HG02763 (cell line): Measurements from ENCODE around the gene TSTD2.

Source experiments
- ATAC-seq: cut with Tn5 transposase; IDR thresholded peaks from one replicate; pipeline ENCODE4 v1.9.1; 2021; ENCODE audit warnings: mild to moderate bottlenecking, moderate library complexity; ENCODE audit not compliant: unreplicated experiment

The TSTD2 gene

DNA sequence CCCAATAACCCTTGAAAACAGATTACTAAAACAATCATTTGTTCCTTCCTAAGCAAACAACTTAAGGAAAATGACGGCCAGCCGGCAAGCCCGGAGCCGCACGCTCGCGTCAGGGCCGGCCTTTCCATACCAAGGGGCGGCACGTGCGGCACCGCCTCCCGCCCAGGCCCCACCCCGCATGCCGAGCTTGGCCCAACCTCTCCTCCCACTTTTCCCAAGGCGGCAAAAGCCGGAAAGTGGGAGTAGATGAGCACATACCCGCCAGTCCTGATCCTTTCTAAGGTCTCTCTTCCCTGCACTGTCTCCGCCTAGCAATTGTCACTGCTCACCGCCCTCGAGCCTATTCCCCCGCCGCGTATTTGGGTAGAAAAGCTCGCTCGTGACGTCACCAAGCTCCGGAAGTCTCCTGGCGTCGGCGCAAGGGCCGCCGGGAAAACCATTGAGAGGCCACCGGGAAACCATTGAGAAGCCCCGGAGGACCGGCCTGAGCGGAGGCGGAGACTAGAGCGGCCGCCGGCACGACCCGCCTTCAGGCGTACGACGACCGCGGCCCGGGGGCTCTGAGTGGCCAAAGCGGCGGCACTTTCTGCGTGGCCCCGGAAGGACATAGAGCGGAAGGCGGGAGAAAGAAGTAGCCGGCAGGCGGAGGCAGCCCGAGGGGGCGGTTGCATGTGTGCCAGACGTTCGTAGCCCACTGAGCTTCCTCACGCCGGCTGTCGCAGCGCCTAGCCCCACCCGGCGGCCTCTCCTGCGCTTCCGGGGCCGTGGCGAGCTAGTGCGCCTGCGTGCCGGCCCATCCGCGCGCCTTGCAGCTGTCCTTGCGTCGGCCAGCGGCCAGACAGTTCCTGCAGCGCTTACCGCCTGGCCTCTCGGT, at the start of gene TSTD2, which contains the start of gene NCBP1:
Gene TSTD2 (minus strand): TSS at position 384 of the 874 bp plus-strand sequence. CDS start 5,806 bp downstream, outside the sequence.
Gene NCBP1 (plus strand): TSS at position 837 of the 874 bp plus-strand sequence. CDS start 61 bp downstream, outside the sequence.
- peak; percentile 88 for ATAC-seq

DNA sequence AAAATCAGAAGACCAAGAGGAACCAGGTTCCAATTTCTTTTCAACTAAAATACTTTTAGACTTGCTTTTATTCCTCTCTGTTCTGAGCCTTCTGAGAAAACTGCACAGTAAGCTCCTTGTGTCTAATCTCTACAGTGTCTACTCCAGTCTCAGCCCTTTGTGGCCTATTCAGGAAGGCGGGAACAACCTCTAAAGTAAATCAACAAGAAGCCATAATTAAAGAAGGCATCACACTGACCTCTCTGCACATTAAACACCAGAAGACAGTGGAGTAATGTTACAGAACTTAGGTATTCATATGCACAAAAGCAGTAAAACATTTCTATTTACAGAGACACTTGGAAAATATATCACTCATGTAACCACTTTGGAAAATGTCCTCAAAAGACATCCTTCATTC, 49.1 kb upstream of the TSTD2 start:
- no peak for ATAC-seq

DNA sequence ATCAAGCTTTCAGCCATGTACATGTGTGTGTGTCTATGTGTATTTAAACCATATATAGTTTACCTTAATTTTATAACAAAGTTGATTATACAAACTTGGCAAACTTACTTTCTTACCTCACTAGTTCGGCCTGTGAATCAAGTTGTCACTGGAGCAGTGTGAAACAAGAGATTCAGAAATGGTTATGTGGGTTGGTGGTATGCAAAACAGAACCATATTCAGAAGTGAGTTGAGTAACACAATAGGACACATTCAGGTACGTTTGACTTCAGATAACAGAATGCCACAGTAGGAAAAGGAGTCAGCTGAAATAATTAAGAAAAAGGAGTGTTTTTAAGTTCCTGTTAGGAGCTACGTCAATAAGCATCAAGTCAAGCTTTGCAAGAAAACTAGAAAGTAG, 42.5 kb upstream of the TSTD2 start:
- peak; percentile 66 for ATAC-seq

DNA sequence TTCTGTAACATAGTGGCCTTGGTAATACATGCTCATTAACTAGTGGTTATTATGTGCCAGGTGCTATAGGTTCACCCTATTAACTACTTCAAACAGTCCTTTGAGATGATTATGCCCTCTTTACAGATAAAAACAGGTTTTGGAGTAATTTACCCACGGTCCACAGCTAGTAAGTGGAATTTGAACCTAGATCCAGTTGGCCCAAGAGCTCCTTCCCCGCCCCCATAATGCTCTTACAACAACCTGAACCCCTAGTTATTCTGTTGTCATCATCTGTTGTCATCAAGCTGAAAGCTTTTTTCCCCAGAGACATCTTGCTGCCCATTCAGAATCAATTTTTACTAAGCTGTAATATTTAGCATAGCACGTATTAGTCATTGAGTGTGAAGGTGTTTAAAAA, 40.8 kb upstream of the TSTD2 start:
- no peak for ATAC-seq

DNA sequence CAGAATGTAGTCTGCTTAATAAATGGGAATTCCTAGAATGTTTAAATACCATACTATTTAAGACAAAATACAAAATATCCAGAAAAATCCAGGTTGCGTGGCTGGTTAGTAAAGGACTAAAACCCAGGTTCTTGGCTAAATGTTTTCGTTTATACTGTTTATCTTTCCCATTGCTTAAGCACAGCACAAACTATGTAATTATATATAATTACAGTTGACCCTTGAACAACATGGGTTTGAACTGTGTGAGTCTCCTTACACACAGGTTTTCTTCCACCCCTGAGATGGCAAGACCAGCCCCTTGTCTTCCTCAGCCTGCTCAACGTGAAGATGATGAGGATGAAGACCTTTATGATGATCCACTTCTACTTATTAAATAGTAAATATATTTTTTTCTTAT, 39.2 kb upstream of the TSTD2 start:
- no peak for ATAC-seq

DNA sequence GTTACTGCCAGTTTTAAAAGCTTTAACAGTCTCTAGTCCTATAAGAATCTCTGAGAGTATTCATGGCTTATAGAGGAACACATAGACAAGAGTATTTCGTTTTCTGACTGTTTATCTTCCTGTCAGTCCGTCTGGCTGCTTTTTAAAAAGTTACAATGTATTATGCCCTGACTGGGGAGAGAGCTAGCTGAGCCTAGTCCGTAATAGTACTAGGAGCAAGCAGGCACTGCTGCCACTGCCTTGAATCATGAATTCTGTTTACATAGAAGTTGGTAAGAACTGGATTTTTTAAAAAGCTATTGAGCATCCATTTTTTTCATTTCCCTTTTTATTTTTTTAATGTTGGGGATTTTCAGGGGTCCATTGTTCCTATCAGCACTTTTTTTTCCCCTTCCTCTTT, 37.4 kb upstream of the TSTD2 start:
- no peak for ATAC-seq

DNA sequence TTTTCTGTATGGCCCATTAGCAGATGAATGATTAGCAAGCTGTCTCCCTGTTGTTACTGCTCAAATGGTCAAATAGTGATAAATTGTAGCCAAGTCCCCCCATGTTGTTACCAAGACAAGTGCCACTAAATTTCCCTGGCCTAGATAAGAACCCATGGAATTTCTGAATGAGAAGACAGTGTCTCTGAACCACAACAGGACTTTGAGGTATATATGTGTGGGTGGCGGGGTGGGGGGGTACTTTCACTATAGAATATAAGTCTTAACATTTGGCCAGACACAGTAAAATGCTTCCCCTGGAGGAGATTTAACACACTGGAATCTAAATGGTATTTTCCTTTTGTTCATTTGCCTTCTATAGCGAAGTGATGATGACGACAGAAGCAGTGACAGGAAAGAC, 35.3 kb upstream of the TSTD2 start:
- no peak for ATAC-seq

DNA sequence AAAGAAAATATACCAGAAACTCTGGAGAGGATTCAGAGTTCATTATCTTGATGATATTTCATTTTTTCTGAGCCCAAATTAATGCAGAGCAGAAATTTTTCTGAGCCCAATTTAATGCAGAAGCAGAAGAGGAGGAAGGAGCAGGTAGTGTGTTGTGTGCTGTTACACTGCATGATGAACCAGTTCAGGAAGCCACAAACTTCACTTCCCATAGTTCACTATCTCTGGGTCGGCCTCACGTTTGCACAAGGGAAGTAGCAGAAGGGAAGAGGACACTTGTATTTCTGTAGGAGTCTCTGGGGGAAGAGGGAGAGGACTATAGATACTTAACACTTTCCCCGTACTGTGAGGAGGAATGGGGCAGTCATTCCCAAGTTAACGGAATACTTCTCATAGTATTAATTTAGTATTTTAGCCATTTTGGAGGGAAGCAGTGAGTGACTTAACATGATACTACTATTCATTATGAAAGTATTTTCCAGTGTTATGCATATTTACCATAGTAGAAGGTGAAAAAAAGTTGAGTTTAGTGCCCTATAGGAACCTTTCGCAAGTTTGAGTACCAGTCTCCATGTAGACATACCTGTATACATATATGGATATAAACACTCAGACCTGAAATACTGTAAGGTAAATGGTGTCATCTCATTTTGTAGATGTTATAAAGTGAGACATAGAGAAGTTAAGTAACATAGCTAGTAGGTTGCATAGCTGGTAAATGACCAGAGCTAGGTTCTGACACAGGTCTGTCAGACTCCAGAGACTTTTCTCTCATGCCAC, 33.9 kb upstream of the TSTD2 start:
- no peak for ATAC-seq

DNA sequence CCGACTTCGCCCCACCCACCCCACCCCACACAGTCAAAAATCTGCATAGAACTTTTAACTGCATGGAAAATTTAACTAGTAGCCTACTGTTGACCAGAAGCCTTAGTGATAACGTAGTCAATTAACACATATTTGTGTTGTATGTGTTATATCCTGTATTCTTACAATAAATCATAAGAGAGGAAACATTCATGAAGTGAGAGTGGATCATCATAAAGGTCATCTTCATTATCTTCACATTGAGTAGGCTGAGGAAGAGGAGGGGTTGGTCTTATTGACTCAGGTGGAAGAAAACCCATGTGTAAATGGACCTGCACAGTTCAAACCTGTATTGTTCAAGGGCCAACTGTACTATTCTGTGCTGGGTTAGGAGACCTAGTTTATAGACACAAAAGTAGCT, 32.6 kb upstream of the TSTD2 start:
- no peak for ATAC-seq

DNA sequence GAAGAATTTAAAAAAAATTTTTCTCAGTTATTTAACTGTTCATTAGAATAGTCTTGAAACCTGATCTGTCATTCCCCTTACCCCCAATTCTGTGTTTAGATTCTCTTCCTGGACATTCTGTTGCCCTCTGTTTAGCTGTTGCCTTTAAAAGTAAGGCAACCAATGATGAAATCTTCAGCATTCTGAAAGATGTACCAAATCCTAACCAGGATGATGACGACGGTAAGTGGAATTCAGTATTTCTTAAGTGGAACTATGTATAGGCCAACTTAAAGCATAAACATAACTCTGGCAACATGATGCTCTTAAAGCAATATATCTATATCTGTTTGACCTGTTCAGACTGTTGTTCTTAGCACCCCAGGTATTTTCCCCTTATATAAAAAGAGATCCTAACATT, 27.7 kb upstream of the TSTD2 start:
- ATAC-seq: no peak

DNA sequence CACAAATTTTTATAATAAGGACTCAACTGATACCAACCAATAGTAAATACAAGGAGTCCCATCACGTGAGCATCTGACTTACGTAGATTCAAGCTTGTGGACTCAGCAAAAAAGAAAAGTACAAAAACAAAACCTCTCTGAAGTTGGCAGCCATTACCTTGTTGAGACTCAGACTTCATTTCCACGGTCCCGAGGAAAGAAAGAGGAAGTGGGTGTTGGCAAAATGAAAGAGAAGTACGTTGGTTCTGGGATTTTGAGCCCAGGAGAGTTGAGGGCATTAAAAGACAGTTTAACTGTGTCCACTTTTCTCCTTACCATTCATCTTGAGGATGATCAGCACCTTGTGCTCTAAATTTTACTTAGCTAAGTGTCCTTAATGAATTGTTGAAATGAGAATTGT, 27.2 kb upstream of the TSTD2 start:
- no peak for ATAC-seq

DNA sequence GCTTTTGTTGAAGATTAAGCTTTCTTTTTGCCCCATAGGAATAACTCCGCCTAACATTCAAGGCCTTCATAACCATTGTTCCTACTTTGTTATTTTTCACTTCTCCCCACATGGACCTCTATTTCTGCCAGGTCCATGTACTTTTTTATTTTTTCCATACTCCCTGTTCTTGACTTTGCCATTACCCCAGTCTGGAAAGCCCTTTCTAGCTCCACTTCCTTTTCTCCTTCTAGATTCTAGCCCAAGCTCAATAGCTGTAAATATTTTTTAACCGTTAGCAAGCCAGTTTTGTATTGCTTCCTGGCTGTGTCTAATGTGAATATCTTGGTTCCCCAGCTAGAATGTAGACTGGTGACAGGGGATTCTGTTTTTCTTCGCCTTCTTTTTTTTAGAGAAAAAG, 26.6 kb upstream of the TSTD2 start:
- ATAC-seq: no peak

DNA sequence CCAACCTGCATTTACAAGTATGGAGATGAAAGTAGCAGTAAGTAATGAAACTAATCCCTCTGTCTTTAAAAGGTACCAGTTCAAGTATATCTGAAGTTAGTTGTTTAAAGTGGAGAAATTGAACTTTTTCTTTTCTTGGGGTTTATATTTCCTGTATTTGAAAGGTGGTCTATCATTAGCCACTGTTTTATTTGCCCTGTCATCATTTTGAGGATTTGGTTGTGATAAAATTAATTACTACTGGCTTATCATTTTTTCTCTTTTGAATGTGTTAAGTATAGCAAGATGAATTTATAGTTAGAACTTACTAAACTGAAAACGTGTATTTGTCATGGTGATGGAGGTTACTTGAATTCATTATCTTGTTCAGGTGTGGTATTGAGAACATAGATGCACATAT, 25.5 kb upstream of the TSTD2 start:
- no peak for ATAC-seq

DNA sequence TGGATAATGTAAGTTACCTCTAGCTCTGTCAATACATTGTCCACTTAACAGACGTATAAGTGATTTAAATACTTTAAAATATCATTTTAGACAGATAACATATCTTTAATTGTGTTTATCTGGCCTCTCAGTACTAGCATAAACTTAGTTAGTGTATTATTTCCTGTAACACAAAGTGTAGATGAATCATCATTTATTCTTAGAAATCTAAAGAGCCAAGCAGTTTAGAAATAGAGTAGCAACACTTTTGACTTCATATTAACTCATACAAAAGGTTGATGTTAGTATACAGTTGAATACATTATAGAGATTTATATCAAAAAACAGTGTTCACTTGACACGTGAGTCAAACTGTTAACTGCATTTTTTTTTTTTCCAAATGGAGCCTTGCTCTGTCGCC, 18.5 kb upstream of the TSTD2 start:
- ATAC-seq: no peak

DNA sequence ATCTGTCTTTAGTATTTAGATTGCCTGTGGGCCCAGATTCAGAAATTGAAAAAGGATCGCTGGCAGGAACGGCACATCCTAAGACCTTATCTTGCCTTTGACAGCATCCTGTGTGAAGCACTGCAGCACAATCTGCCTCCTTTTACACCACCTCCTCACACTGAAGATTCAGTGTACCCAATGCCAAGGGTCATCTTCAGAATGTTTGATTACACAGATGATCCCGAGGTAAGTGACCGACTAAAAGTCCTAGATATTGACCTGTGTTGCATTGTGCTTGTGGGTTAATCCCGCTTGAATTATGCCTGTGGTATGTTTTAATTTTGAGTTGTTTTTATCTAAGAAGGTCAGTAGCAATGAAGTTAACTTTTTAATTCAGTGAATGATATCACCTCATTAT, 14.8 kb upstream of the TSTD2 start:
- no peak for ATAC-seq

DNA sequence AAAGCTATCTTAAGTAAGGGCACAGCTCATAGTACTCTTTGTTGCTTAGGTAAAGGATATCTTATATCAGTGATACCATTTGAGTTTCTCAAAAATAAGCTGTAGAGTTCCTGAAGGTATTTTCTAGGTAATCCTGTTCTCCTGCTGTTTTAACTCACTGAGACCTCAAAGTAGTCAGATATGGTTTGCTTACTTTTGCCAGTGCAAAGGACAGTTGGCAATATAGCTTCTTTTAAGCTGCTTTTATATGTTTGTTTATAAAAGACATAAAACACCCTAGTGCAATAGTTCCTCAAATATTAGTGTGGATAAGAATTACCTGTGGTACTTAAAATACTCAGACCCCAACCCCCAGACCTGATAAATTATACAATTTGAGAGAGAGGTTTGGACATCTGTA, 12.6 kb upstream of the TSTD2 start:
- no peak for ATAC-seq

DNA sequence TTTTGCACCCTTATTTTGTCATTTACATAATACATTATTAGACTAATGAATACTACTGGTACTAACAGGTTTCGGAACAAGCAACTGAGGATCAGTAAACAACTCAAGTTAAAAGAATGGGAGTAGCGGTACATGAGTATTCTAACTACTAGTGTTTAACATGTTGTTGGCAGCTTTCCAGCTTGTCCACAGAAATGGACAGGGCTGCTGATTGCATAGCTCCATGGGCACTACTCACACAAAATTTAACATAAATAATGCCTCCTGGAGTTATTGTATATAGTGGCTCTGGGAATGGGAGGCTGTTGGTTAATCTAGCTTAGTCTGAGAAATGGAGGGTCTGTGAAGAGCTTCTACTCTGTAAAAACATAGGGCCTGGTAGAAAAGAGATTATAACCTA, 7.2 kb upstream of the TSTD2 start:
- no peak for ATAC-seq

DNA sequence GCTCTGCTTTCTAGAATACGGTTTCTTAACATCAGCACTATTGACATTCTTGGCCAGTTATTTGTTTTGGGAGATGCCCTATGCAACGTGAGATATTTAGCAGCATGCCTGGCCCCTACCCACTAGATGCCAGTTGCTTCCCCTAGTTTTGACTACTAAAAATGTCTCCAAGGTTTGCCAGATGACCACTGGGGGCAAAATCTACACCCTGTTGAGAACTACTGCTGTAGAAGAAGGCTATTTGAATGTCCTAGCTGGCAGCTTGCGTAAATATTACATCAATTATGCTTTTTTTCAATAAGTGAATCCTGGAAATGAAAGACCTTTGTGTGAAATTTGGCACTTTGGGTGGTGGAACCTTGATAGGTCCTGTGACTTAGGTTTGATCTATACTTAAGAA, 5.5 kb upstream of the TSTD2 start:
- ATAC-seq: no peak

DNA sequence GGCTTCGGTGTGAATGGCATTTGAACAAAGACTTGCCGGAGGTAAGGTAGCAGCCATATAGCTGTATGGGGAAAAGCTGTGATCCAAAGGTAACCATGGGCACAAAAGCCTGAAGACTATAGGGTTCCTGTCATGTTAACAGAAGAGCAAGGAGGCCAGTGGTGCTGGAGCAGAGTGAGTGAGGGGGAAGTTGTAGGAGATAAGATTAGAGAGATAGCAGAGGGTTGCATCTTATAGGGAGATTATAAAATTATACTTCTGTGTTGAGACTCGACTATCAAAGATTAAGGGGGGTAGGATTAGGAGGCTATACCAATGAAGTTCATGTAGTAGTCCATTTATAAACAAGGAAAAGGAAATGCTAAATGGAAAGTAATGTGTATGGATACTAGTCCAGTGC, 3.7 kb upstream of the TSTD2 start:
- ATAC-seq: no peak

DNA sequence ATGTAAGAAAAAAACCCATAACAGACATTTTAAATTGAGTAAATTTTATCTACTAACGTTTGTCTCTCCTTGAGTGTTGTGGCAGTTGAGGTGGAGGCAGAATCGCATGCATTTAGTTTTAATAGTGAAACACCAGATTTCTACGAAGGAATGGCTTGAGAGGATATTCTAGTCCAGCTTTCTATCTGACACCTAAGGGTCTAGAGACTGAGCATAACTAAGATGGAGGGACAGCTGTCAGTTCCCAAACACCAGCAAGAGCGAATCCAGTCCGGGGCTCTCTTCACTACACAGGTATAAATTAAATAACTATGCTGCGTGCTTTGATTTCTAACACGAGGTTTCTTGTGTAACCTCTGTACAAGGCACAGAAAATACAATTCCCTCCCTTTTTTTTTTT, 1.9 kb upstream of the TSTD2 start:
- ATAC-seq: no peak

DNA sequence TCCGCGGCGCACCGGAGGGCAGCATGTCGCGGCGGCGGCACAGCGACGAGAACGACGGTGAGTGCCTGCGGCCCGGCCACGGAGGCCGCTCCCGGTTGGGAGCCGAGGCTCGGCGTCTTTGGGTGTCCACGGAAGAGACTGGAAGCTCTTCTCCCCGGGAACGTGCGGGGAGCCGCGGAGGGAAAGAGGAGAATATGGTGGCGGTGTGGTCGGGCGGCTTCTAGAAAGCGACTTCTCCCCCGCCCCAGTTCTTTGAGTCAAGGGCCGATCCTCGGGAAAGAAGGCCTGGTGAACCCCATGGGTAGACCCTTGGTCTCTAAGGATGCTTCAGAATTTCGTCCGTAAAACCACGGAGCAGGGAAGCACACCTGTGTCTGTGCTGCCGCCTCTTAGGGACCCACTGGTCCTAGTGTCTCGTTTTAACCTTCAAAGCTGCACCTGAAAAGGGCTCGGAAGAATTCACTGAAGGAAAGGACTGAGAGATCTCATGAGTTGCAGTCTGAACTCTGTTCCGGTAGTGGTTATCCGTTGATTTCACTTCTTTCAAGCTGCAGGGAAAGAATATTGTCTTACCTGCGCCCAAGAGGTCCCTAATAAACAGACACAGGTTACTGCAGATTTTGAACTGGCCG, 807 bp upstream of the TSTD2 start:
- no peak for ATAC-seq
